K562 (cell line): ENCODE measurements around the gene EMID1. TPM values are rescaled to one million over a fixed set of nuclear protein-coding genes. Genes with fewer than 3 reads are reported as not detected.

ENCODE experiments used
- ATAC-seq: fragments of 200-7000 bp; cut with Tn5 transposase; 3 replicates; pipeline ENCODE4 v1.9.1; 2020; ENCODE audit warnings: moderate library complexity
- BruUV-seq: library from RNA; stranded (reverse); fragments of 400-500 nt; replicated peaks from 2 replicates; lab custom pipeline; 2021; lab: Mats Ljungman, UMichigan
- CTCF ChIA-PET: fragments of 300-600 bp; formaldehyde crosslinking; extraction: SDS; loops from one replicate; lab custom pipeline; 2021; ENCODE audit warnings: low intra/inter-chr PET ratio; lab: Yijun Ruan, JAX
- POLR2A ChIA-PET: fragments of 300-600, 350-650 bp; sonication (Branson Sonifier 250); formaldehyde crosslinking; extraction: SDS; loops from one replicate; lab custom pipeline; 2021; ENCODE audit warnings: antibody characterized with exemption, inconsistent platforms; lab: Yijun Ruan, JAX
- DNase-seq, 4 experiments: peaks; one replicate each; pipeline versions ENCODE4 v3.0.0 to v3.0.0-alpha.2; 2011 to 2018; ENCODE audit warnings: low spot score in 3 of 4, mixed read lengths in 3 of 4; ENCODE audit errors: extremely low read depth in 1 of 4
- FAIRE-seq: peaks from 2 replicates; lab custom pipeline; 2011; peaks lifted over from hg19 to GRCh38; lab: Jason Lieb, UNC
- H2AFZ ChIP-seq: 2 replicates; pipeline ENCODE4 v1.6.0; 2011; ENCODE audit warnings: low read depth, low read length, control low read depth, inconsistent platforms
- H3K27ac ChIP-seq: fragments of 200-600 bp; 3 replicates; pipeline ENCODE4 v1.8.0; 2011; ENCODE audit warnings: low read depth, mild to moderate bottlenecking, control low read depth, inconsistent platforms, low read length, moderate library complexity, mixed read lengths; ENCODE audit errors: extremely low read depth
- H3K27me3 ChIP-seq, 2 experiments: fragments of 300-600 bp in 1 of 2; 2 replicates in 1 of 2; 3 replicates in 1 of 2; pipeline versions ENCODE4 v1.6.0 to v1.8.0; 2011; ENCODE audit warnings: inconsistent platforms in 2 of 2, low read length in 2 of 2, mild to moderate bottlenecking in 1 of 2, mixed read lengths in 1 of 2, moderate library complexity in 1 of 2; ENCODE audit not compliant: control insufficient read depth in 2 of 2, insufficient read depth in 2 of 2
- H3K36me3 ChIP-seq: fragments of 300-600 bp; 3 replicates; pipeline ENCODE4 v1.8.0; 2011; ENCODE audit warnings: mild to moderate bottlenecking, low read length, inconsistent platforms; ENCODE audit not compliant: control insufficient read depth, insufficient read depth
- H3K4me1 ChIP-seq, 2 experiments: fragments of 200-600 bp in 1 of 2; replicated peaks in 1 of 2; 2 replicates in 1 of 2; 3 replicates in 1 of 2; pipeline versions ENCODE4 v1.5.1 to v1.8.0; 2011; ENCODE audit warnings: inconsistent platforms in 2 of 2, low read length in 2 of 2, mild to moderate bottlenecking in 1 of 2, mixed read lengths in 1 of 2, moderate library complexity in 1 of 2; ENCODE audit not compliant: control insufficient read depth in 2 of 2, insufficient read depth in 2 of 2
- H3K4me2 ChIP-seq: 2 replicates; pipeline ENCODE4 v1.6.1; 2011; ENCODE audit warnings: low read length, control low read depth, inconsistent platforms, mixed read lengths; ENCODE audit not compliant: insufficient read depth
- H3K4me3 ChIP-seq: fragments of 200-600 bp; sonication (generic), shearing (Covaris generic); 2 replicates; pipeline ENCODE4 v1.5.1; 2016; ENCODE audit warnings: control low read depth, inconsistent platforms
- H3K79me2 ChIP-seq: fragments of 200-600 bp; 3 replicates; pipeline ENCODE4 v1.8.0; 2011; ENCODE audit warnings: low read length, inconsistent platforms; ENCODE audit not compliant: control insufficient read depth, insufficient read depth
- H3K9ac ChIP-seq, 2 experiments: 2 replicates each; pipeline versions ENCODE4 v1.6.0 to v1.6.1; 2011; ENCODE audit warnings: low read depth in 2 of 2, low read length in 2 of 2, control low read depth in 1 of 2, inconsistent platforms in 1 of 2, mild to moderate bottlenecking in 1 of 2, mixed read lengths in 1 of 2; ENCODE audit not compliant: insufficient read depth in 1 of 2
- H3K9me1 ChIP-seq: one replicate; pipeline ENCODE4 v1.6.0; 2011; ENCODE audit warnings: inconsistent platforms, mild to moderate bottlenecking, low read length, moderate library complexity; ENCODE audit not compliant: control insufficient read depth, insufficient read depth
- H3K9me3 ChIP-seq: replicated peaks from 2 replicates; pipeline ENCODE4 v1.5.1; 2011; ENCODE audit warnings: low read depth, low read length, inconsistent platforms; ENCODE audit not compliant: control insufficient read depth, insufficient read depth
- H4K20me1 ChIP-seq: replicated peaks from 2 replicates; pipeline ENCODE4 v1.6.1; 2011; ENCODE audit warnings: low read length, inconsistent platforms, mixed read lengths; ENCODE audit not compliant: control insufficient read depth, insufficient read depth
- ESRRA ChIP-seq: fragments of 450-650 bp; IDR thresholded peaks from 2 replicates; pipeline ENCODE4 v1.6.1; 2014; ENCODE audit warnings: low read depth, mild to moderate bottlenecking, moderate library complexity, borderline replicate concordance
- ESRRB ChIP-seq: fragments of 250-450 bp; sonication (Bioruptor Pico); IDR thresholded peaks from 2 replicates; pipeline ENCODE4 v1.5.0; 2020; ENCODE audit warnings: mild to moderate bottlenecking, moderate library complexity, borderline replicate concordance
- KLF10 ChIP-seq: fragments of 250-450 bp; sonication (Bioruptor Pico); IDR thresholded peaks from 2 replicates; pipeline ENCODE4 v1.6.1; 2021; ENCODE audit warnings: matching md5 sums
- ZC3H11A ChIP-seq: IDR thresholded peaks from 2 replicates; pipeline ENCODE4 v1.6.1; 2012; ENCODE audit warnings: low read depth, low read length, improper control_type of control experiment
- ZNF165 ChIP-seq: fragments of 250-450 bp; sonication (Bioruptor Pico); IDR thresholded peaks from 2 replicates; pipeline ENCODE4 v1.4.0; 2020; ENCODE audit warnings: borderline replicate concordance
- ZNF707 ChIP-seq: fragments of 250-450 bp; sonication (Bioruptor Pico); conservative IDR thresholded peaks from 2 replicates; pipeline ENCODE4 v1.8.0; 2022; ENCODE audit warnings: inconsistent platforms, mild to moderate bottlenecking, moderate library complexity
- WGBS: fragments of 100-300 bp; shearing (Covaris generic); methylation state at CpG from one replicate; pipeline ENCODE4 v1.1.6; 2016; ENCODE audit warnings: low coverage, mixed read lengths; ENCODE audit not compliant: insufficient coverage; ENCODE audit errors: missing lambda C conversion rate; 5-methylcytosine and 5-hydroxymethylcytosine counted together
- in situ Hi-C: fragments of 300-500 bp; cut with MboI; formaldehyde crosslinking; loops from 4 replicates; pipeline ENCODE4 v1.15.0; 2018; ENCODE audit warnings: inconsistent platforms, mixed read lengths
- intact Hi-C: fragments of 100-400 bp; cut with micrococcal nuclease; formaldehyde crosslinking; loops from 2 replicates; pipeline ENCODE4 v1.14.2; 2022
- polyA plus RNA-seq, 8 experiments: library from polyadenylated mRNA; depleted of rRNA in 4 of 8; stranded (reverse) in 5 of 8; unstranded in 3 of 8; fragments of >200 nt; fragmentation: Nextera tagmentation in 2 of 8; fragmentation: Illumina TruSeq in 1 of 8; extraction: Ambion mirVana in 2 of 8; extraction: Trizol in 1 of 8; gene quantifications; 2 replicates each; pipeline versions ENCODE4 v1.2.1 to v1.2.3, GENCODE V29; 2011 to 2014; ENCODE audit warnings: inconsistent platforms in 1 of 8, missing spikeins in 1 of 8
- total RNA-seq, 7 experiments: library from RNA; depleted of rRNA in 6 of 7; stranded (reverse); fragments of >200 nt in 6 of 7; fragmentation: Illumina TruSeq in 2 of 7; extraction: Trizol in 2 of 7; gene quantifications; 2 replicates each; pipeline versions ENCODE4 v1.2.1 to v1.2.3, GENCODE V29; 2011 to 2021; ENCODE audit warnings: low replicate concordance in 1 of 7
- TF ChIP-seq, protein P1 (sequence below), 2 experiments: fragments of 450-650 bp; conservative IDR thresholded peaks; 2 replicates each; pipeline ENCODE4 v1.6.1; 2017; ENCODE audit warnings: mild to moderate bottlenecking in 2 of 2, moderate library complexity in 2 of 2

The EMID1 gene
- total and polyA plus RNA-seq, 9 of the 15 experiments (the other 6 are each of a cell fraction or from before 2014, with no cell fraction given): 0.15 to 7.2 (median 2.7) TPM

GRCh38 chr22:29208502-29208862, 2.8 kb downstream of the EMID1 start:
- FAIRE-seq: no peak
- BruUV-seq: no TSS peak
- Histone ChIP-seq H2AFZ (no peak overlapping the region), H3K27ac (no peak overlapping the region), H3K4me2 (no peak overlapping the region), H3K9me1 (no peaks in the 10 kb centered on the region), H3K4me3 (no peak overlapping the region), H3K36me3 (no peaks in the 10 kb centered on the region), H4K20me1 (no peaks in the 10 kb centered on the region), H3K79me2 (peaks cover 16% of the 10 kb centered on the region; the same call in 2 of the 3 replicates), H3K27me3 (no peaks in the 10 kb centered on the region), H3K4me1 (peaks cover 18 to 33% of the 10 kb centered on the region in 2 experiments; a peak in 4 of 5 replicates), H3K9me3 (no peaks in the 10 kb centered on the region), H3K9ac (peak overlapping the region in 1 of 2 experiments; percentile 14; a peak in 1 of 4 replicates)
- TF ChIP-seq ZNF165 (CRISPR knock-in tag) (no peak), KLF10 (no peak), ESRRB (no peak), ZC3H11A (no peak)
- ATAC-seq: no peak
- CTCF ChIA-PET: no interaction called here
- DNase-seq: no peak
- intact Hi-C loops (no loop called here), in situ Hi-C loops (no loop called here)
- 86% methylated on average over 3 of the region's 4 CpGs for WGBS
- POLR2A ChIA-PET: interaction anchor here (1.2 kb wide), 1 partner anchor 66 kb away, joined by 3 read pairs; no protein-coding TSS in a partner anchor

DNA sequence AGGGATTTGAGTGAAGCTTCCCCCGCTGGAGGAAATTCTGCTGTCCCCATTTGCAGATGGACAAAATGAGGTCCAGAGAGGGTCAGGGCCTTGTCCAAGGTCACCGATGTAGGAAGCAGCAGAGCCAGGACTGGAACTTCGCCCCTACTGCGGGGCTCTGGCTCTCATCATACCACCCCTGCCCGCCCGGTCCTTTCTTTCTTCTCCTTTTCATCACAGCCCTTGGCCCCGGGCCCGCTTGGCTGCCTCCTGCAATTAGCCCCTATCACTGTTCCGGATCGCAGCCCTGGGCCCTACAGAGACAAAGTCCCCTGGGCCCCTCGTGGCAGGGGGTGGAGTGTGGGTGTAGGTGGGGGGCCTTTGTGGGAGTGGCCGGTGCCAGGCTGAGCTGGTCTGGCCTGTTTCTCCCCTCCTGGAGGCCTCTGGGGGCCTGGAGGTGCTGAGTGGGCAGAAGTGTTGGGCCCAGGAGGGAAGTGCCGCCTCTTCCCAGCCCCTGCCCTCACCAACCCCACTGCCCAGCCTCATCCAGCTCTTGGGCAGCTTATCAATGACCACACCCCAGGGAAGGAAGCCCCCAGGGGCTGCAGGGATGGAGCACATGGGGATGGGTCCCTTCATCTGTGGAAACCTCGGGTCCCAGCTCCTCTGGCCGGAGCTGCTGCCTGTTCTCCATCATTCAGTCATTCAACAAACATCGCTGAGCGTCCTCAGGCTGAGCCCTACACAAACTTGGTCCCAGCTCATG, 3.4 kb downstream of the EMID1 start:
- POLR2A ChIA-PET: interaction anchor here (0.7 to 1.2 kb wide), 2 partner anchors 47 to 66 kb away, joined by 3 to 4 read pairs; no protein-coding TSS in a partner anchor
- FAIRE-seq: no peak
- no peaks in the 10 kb centered on the region for H3K36me3 ChIP-seq
- TF ChIP-seq ZNF707 (CRISPR knock-in tag) (no peak), ESRRA (peak; percentile 79)
- TF ChIP-seq, protein P1, sequence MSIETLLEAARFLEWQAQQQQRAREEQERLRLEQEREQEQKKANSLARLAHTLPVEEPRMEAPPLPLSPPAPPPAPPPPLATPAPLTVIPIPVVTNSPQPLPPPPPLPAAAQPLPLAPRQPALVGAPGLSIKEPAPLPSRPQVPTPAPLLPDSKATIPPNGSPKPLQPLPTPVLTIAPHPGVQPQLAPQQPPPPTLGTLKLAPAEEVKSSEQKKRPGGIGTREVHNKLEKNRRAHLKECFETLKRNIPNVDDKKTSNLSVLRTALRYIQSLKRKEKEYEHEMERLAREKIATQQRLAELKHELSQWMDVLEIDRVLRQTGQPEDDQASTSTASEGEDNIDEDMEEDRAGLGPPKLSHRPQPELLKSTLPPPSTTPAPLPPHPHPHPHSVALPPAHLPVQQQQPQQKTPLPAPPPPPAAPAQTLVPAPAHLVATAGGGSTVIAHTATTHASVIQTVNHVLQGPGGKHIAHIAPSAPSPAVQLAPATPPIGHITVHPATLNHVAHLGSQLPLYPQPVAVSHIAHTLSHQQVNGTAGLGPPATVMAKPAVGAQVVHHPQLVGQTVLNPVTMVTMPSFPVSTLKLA (conservative IDR thresholded peaks at IDR 0.05): no peak
- TF ChIP-seq, all 486 proteins: peak for 1
- Histone ChIP-seq H3K9me3 (no peaks in the 10 kb centered on the region), H3K27ac (no peak overlapping the region), H2AFZ (no peak overlapping the region), H3K9me1 (no peaks in the 10 kb centered on the region), H4K20me1 (no peaks in the 10 kb centered on the region), H3K9ac (peak overlapping the region in 1 of 2 experiments; percentile 10; a peak in 1 of 4 replicates), H3K4me1 (peaks cover 12 to 29% of the 10 kb centered on the region in 2 experiments; a peak in 4 of 5 replicates), H3K79me2 (peaks cover 16% of the 10 kb centered on the region; the same call in 2 of the 3 replicates), H3K4me3 (no peak overlapping the region), H3K27me3 (no peaks in the 10 kb centered on the region), H3K4me2 (no peak overlapping the region)
- no peak for ATAC-seq
- CTCF ChIA-PET: no interaction called here
- intact Hi-C loops: no loop called here
- BruUV-seq: no TSS peak
- in situ Hi-C loops: no loop called here
- no peak for DNase-seq
- WGBS: 88% methylated on average over 14 of the region's 17 CpGs
